GM21619 (cell line): Measurements from ENCODE around the gene MRPL55.
A peak's percentile ranks its signal among the peaks of the same experiment; 100 is the strongest.
"Not testable (repeated sequence)": the region's sequence is repeated elsewhere in the genome, so short reads cannot be mapped to it uniquely, and the experiment has no call there.

ENCODE experiments used
- ATAC-seq: cut with Tn5 transposase; IDR thresholded peaks from one replicate; pipeline ENCODE4 v1.9.1; 2021; ENCODE audit not compliant: unreplicated experiment

MRPL55 gene

GRCh38 chr1:228123505-228123904 lies 14.4 kb upstream of the MRPL55 start:
- no peak for ATAC-seq

- no peak for ATAC-seq
Observed at GRCh38 chr1:228122921-228123441, 13.9 kb upstream of the MRPL55 start.

- no peak for ATAC-seq
Observed at GRCh38 chr1:228120857-228121489, 11.9 kb upstream of the MRPL55 start.

DNA sequence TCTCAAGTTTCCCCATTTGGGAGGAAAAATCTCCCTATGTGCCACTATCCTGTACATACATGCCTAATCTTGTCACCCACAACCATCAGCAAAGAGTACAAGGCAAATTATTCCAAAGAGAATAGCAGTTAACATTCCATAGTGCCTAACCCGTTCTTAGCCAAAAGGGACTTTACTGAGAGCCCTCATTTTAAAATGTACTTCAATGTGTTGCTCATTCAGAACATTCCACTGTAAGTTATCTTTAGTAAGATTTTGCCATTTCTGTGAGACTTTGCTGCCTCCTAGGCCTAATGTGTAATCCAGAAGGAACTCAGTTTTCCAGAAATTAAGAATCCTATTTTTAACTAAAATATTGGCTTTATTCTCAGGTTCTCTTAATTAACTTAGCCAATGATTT lies 11.3 kb upstream of the MRPL55 start:
- no peak for ATAC-seq

- ATAC-seq: no peak
Observed at GRCh38 chr1:228118040-228118439, 8.9 kb upstream of the MRPL55 start.

- no peak for ATAC-seq
Observed at GRCh38 chr1:228117335-228117734, 8.2 kb upstream of the MRPL55 start.

DNA sequence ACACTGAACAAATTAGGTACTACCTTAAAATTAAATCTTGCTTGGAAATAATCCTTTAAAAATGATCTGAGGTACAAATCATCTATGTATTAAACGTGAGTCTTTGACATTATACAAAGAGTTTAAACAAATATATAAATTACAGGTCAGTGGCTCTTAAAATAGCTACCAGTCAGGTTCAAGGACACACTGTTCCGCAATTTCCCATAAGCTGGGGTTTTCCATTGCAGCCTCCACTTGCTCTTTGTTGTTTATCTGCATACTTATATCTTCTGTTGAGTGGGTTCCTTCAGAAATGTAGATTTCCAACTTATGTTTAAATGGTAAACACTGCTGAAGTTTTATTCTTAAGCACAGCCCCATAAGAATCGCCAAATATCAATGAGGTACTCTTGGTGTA lies 5.7 kb upstream of the MRPL55 start:
- no peak for ATAC-seq

- no peak for ATAC-seq
Observed at GRCh38 chr1:228112617-228113016, 3.5 kb upstream of the MRPL55 start.

- ATAC-seq: no peak
Observed at GRCh38 chr1:228112167-228112566, 3.1 kb upstream of the MRPL55 start.

DNA sequence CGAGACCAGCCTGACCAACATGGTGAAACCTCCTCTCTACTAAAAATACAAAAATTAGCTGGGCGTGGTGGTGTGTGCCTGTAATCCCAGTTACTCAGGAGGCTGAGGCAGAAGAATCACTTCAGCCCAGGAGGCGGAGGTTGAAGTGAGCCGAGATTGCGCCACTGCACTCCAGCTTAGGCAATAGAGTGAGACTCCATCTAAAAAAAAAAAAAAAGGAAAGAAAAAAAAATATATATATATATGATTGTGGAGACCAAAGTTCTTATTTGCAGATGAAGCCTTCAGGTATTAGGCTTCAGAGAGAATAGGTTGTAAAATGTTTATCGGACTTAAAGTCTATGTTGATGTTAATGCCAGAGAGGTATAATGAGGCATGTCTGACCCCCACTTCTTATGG lies 2.2 kb upstream of the MRPL55 start:
- ATAC-seq: not testable (repeated sequence)

GRCh38 chr1:228110556-228110955 lies 1.5 kb upstream of the MRPL55 start:
- no peak for ATAC-seq

- ATAC-seq: no peak
Observed at GRCh38 chr1:228109962-228110488, 926 bp upstream of the MRPL55 start.

DNA sequence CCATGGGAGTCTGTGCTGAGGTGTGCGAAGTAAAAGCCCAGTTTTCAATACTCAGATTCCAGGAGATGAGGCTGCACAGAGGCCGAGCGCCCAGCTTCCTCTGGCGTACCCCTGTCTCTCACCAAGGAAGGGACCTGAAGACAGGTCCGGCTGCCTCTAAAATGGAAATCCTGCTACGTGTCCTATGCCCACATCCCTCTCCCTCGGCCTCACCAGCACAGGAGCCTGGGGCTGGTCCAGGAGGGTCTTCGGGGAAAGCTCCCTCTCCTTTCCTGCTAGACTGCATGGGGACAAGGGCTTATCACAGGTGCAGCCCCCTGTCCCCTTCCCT lies 392 bp downstream of the MRPL55 start:
- no peak for ATAC-seq

DNA sequence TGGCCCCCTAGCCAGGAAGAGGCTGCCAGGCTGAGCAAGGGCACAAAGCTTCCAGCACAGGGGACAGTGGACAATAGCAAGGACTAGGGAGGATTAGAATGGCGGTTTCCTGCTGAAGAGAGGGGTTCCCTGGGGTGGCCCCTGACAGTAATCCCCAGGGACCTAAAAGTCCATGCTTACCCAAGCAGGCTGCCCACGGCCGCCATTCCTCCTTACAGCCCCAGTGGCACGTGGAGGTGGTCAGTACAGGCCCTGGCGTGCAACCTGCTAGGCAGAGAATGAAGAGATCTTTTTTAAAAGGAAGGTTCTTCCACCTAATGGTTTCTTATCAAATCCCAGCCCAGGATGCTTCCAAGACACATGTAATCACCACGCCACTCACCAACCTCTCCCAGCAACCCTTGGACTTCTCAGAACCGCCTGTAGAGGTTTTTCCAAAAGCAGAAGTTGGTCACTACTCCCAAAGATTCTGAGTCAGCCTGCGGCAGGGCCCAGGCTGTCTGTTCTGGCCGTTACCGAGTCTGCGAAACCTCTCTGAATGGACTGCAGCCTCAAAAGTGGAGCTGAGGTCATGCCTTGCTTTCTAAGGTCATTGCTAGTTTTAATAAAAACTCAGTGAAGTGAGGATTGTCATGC lies 926 bp downstream of the MRPL55 start:
- ATAC-seq: no peak

GRCh38 chr1:228107636-228108035 lies 1.5 kb downstream of the MRPL55 start:
- ATAC-seq: no peak

DNA sequence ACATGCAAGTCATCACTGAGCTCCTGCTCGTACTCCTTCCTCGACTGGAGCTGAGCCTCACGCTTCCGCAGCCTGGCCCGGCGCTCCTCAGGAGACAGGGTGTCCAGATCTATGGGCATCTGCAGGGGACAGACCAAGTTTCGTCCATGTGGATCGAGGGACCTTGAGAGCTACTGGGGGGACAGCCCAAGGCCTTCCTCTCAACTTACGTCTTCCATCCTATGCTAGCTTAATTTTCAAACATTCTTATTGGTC lies 2.4 kb downstream of the MRPL55 start:
- ATAC-seq: no peak

- ATAC-seq: no peak
Observed at GRCh38 chr1:228105996-228106799, 2.9 kb downstream of the MRPL55 start.

DNA sequence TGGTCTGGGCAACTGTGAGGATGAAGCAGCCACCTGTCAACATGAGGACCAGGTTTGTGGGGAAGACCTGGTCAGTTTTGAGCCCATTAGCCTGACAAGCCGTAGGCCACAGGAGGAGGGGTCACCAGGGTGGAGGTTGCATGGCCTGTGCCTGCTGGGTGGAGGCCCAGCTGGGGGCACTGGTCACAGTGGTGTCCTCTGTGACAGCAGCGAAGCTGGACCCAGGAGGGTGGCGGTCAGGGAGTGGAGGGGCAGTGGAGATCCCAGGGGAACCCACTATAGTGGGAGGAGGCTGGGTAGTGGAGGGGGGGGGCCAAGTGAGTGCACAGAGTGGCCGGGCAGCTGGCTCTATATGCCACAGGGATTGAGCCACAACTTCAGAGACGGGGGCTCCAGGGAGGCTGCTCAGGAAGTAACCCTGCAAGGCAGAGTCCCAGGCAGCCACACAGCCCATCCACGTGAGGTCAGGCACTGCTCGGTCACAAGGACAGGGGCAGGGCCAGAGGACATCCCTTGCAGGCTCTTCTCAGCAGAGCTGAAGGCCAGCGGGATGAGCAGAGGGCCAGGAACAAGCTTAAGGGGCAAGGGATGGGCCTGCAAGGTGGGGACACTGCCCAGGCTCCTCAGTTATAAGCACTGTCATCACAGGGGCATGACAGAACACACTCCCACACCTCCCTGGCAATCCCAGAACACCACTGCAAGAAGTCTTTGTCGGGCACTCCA lies 3.7 kb downstream of the MRPL55 start:
- no peak for ATAC-seq

DNA sequence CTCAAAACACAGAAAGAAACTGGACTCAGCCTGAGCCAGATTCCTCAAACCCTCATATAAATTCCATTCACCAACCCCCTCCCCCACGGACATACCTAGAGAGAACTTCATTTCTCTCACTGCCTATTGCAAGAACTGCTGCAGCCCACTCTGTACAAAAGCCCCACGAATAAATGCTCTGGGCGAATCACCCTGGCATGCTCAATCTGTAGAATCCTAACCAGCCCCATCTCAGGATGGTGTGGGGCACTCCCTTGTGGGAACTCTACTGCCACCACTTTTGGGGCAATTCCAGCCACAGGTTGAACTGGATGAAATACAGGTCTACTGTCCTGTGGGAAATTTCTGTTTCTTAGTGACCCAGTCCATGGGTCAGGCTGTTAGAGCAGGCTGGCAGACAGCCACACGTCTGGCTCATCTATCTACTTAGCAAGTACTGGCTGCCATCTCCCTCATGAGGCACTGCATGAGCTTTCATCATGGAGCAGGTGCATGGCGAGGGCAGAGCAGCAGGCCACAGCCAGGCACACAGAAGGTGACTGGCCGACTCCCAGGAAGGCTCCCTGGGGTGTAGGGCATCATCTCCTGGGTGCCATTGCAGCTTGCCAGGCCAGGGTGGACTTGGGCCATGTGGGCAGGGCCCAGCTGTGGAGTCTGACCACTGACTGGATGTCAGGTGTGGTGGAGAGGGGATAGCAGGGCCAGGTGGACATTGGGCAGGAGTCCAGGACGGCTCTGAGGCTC lies 4.4 kb downstream of the MRPL55 start:
- no peak for ATAC-seq

DNA sequence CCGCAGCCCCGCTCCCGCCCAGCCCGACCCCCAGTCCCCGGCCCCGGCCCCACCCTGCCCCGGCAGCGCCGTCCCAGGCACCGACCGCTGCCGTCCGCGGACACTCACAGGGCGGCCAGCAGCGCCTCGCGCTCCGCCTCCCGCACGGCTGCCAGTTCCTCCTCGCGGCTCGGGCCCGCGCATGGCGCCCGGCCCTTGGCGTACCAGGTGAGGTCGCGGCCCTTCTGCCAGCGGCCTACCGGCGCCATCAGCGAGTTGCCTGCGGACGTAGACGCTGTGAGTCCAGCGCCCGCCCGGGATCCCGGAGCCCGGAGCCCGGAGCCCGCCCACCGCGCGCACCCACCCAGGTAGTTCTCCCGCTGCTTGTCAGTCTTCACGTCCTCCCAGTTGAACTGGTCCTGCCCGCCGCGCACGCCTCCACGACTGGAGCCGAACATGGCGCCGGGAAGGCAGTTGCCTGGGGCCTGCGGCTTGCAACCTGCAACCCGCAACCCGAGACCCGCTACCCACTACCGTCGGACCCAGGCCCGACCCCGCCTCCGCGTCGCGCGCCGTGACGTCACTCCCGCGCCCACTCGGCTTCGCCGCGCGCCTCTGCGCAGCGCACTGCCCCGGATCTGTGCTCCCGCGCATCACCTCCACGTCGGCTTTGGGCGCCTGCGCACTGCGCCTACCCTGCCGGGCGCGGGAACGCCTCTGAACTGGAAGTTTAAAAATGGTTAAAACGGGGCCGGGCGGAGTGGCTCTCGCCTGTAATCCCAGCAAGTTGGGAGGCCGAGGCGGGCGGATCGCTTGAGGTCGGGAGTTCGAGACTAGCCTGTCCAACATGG lies 6.1 kb downstream of the MRPL55 start, which contains the start of gene C1orf35:
Gene C1orf35, minus strand, starts transcription at position 535 of the 830 bp plus-strand sequence. Its CDS starts 98 bp downstream, at position 437.
- ATAC-seq: peak; percentile 67
